ENCODE measurements around the gene GBF1.

DNA sequence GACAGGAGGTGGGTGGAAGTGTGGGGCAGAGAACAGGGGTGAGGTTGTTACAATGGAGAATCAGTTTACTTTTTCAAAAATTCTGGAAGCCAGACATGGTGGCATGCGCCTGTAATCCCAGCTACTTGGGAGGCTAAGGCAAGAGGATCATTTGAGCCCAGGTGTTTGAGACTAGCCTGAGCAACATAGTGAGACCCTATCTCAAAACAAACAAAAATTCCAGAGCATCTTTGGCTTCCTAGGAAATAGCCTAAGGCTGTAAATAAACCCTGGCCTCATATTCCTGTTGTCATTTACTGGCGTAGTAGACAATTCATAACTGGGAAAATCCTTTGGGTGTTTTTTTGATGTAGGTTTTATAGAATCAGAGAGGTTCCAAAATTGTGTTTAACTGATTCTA, 44.0 kb downstream of the GBF1 start:
- TF ChIP-seq, protein P1, sequence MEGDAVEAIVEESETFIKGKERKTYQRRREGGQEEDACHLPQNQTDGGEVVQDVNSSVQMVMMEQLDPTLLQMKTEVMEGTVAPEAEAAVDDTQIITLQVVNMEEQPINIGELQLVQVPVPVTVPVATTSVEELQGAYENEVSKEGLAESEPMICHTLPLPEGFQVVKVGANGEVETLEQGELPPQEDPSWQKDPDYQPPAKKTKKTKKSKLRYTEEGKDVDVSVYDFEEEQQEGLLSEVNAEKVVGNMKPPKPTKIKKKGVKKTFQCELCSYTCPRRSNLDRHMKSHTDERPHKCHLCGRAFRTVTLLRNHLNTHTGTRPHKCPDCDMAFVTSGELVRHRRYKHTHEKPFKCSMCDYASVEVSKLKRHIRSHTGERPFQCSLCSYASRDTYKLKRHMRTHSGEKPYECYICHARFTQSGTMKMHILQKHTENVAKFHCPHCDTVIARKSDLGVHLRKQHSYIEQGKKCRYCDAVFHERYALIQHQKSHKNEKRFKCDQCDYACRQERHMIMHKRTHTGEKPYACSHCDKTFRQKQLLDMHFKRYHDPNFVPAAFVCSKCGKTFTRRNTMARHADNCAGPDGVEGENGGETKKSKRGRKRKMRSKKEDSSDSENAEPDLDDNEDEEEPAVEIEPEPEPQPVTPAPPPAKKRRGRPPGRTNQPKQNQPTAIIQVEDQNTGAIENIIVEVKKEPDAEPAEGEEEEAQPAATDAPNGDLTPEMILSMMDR (IDR thresholded peaks at IDR 0.05; ENCODE audit: poor library complexity, severe bottlenecking), result no peak
- no peak for TF ChIP-seq EZH2 (IDR thresholded peaks at IDR 0.05; ENCODE audit: borderline replicate concordance, insufficient read depth, low read length, poor library complexity, severe bottlenecking)
- no peak for TF ChIP-seq REST (IDR thresholded peaks at IDR 0.05; ENCODE audit: borderline replicate concordance)
- TF ChIP-seq EP300 (conservative IDR thresholded peaks at IDR 0.05; ENCODE audit: poor library complexity, severe bottlenecking), result no peak
- no peak for TF ChIP-seq POLR2AphosphoS5 (IDR thresholded peaks at IDR 0.05)
- no peak for TF ChIP-seq TAF1 (IDR thresholded peaks at IDR 0.05; ENCODE audit: low read depth)
- no peak for TF ChIP-seq MXI1 (conservative IDR thresholded peaks at IDR 0.05; ENCODE audit: poor library complexity, severe bottlenecking)
- TF ChIP-seq SMC3 (conservative IDR thresholded peaks at IDR 0.05; ENCODE audit: poor library complexity), result no peak

Data from neural cell (in vitro differentiated cells).